Neuronal stem cell (in vitro differentiated cells): Measurements from ENCODE around the gene LAMB4.

Experiments used
- DNase-seq: peaks from one replicate; pipeline ENCODE4 v3.0.0-alpha.2; 2013; ENCODE audit warnings: low spot score
- H2AFZ ChIP-seq: one replicate; pipeline ENCODE4 v1.6.1; 2013; ENCODE audit warnings: mild to moderate bottlenecking, low read length, inconsistent platforms
- H2AK5ac ChIP-seq: 2 replicates; pipeline ENCODE4 v1.6.1; 2013; ENCODE audit warnings: low read depth, mild to moderate bottlenecking, inconsistent platforms, low read length, moderate library complexity, mixed read lengths
- H2BK120ac ChIP-seq: 2 replicates; pipeline ENCODE4 v1.6.1; 2013; ENCODE audit warnings: low read depth, mild to moderate bottlenecking, inconsistent platforms, low read length, moderate library complexity, mixed read lengths
- H2BK12ac ChIP-seq: one replicate; pipeline ENCODE4 v1.6.1; 2013; ENCODE audit warnings: low read length, inconsistent platforms
- H2BK15ac ChIP-seq: 2 replicates; pipeline ENCODE4 v1.6.1; 2013; ENCODE audit warnings: mild to moderate bottlenecking, low read length, inconsistent platforms, mixed read lengths
- H2BK5ac ChIP-seq: one replicate; pipeline ENCODE4 v1.6.1; 2013; ENCODE audit warnings: inconsistent platforms, mild to moderate bottlenecking, low read length, moderate library complexity
- H3K14ac ChIP-seq: one replicate; pipeline ENCODE4 v1.6.1; 2013; ENCODE audit warnings: low read length, inconsistent platforms
- H3K18ac ChIP-seq: 2 replicates; pipeline ENCODE4 v1.6.1; 2013; ENCODE audit warnings: low read length, inconsistent platforms
- H3K23ac ChIP-seq: 2 replicates; pipeline ENCODE4 v1.6.1; 2013; ENCODE audit warnings: low read depth, mild to moderate bottlenecking, mixed read lengths, low read length, inconsistent platforms; ENCODE audit not compliant: poor library complexity
- H3K27ac ChIP-seq: replicated peaks from 3 replicates; pipeline ENCODE4 v1.5.1; 2013; ENCODE audit warnings: low read length, inconsistent platforms
- H3K27me3 ChIP-seq, 3 experiments: 2 replicates each; pipeline ENCODE4 v1.6.1; 2013; ENCODE audit warnings: low read length in 3 of 3, mild to moderate bottlenecking in 2 of 3, inconsistent platforms in 1 of 3, low read depth in 1 of 3, mixed read lengths in 1 of 3, moderate library complexity in 1 of 3; ENCODE audit not compliant: control insufficient read depth in 3 of 3, insufficient read depth in 3 of 3
- H3K36me3 ChIP-seq, 2 donors: replicated peaks in 1 of 2; 2 replicates each; pipeline ENCODE4 v1.6.1; 2013; ENCODE audit warnings: low read length in 2 of 2; ENCODE audit not compliant: control insufficient read depth in 2 of 2, insufficient read depth in 2 of 2
- H3K4ac ChIP-seq: 2 replicates; pipeline ENCODE4 v1.6.1; 2013; ENCODE audit warnings: inconsistent platforms, mild to moderate bottlenecking, low read length, moderate library complexity
- H3K4me1 ChIP-seq, 2 donors: 1 replicate in 1 of 2; 2 replicates in 1 of 2; pipeline ENCODE4 v1.6.1; 2013; ENCODE audit warnings: low read length in 2 of 2, low read depth in 1 of 2; ENCODE audit not compliant: control insufficient read depth in 2 of 2, insufficient read depth in 1 of 2
- H3K4me2 ChIP-seq: one replicate; pipeline ENCODE4 v1.6.1; 2013; ENCODE audit warnings: mild to moderate bottlenecking, low read length, inconsistent platforms; ENCODE audit not compliant: insufficient read depth, poor library complexity, severe bottlenecking
- H3K4me3 ChIP-seq, 2 donors: 2 replicates each; pipeline ENCODE4 v1.5.1; 2013; ENCODE audit warnings: low read length in 2 of 2, mild to moderate bottlenecking in 2 of 2, inconsistent platforms in 1 of 2, moderate library complexity in 1 of 2
- H3K79me1 ChIP-seq: one replicate; pipeline ENCODE4 v1.6.1; 2013; ENCODE audit warnings: low read depth, mild to moderate bottlenecking, inconsistent platforms, low read length, moderate library complexity
- H3K9ac ChIP-seq: one replicate; pipeline ENCODE4 v1.6.1; 2013; ENCODE audit warnings: mild to moderate bottlenecking, low read depth, low read length, inconsistent platforms; ENCODE audit not compliant: poor library complexity
- H3K9me3 ChIP-seq, 2 donors: replicated peaks in 1 of 2; 2 replicates each; pipeline versions ENCODE3 to v1.6.1; 2013; ENCODE audit warnings: low read length in 2 of 2, mild to moderate bottlenecking in 2 of 2, inconsistent platforms in 1 of 2, low read depth in 1 of 2, mixed read lengths in 1 of 2, moderate library complexity in 1 of 2; ENCODE audit not compliant: control insufficient read depth in 2 of 2, insufficient read depth in 1 of 2
- H4K8ac ChIP-seq: one replicate; pipeline ENCODE4 v1.6.1; 2013; ENCODE audit warnings: low read depth, mild to moderate bottlenecking, inconsistent platforms, low read length, moderate library complexity
- H4K91ac ChIP-seq: one replicate; pipeline ENCODE4 v1.6.1; 2013; ENCODE audit warnings: low read length, low read depth, mild to moderate bottlenecking, inconsistent platforms; ENCODE audit not compliant: poor library complexity
- WGBS, 2 donors: extraction: QIAGEN DNeasy Blood & Tissue Kit; methylation state at CpG; one replicate each; pipeline ENCODE4 v1.1.7; 2013; ENCODE audit warnings: missing lambda C conversion rate in 2 of 2, mixed read lengths in 1 of 2; ENCODE audit not compliant: insufficient read length in 2 of 2, insufficient replicate concordance in 1 of 2; ENCODE audit errors: extremely low coverage in 2 of 2; 5-methylcytosine and 5-hydroxymethylcytosine counted together

The LAMB4 gene

GRCh38 chr7:108102671-108103312 lies 27.4 kb downstream of the LAMB4 start:
- Histone ChIP-seq H3K4me1 (no peaks in the 10 kb centered on the region), H4K91ac (no peak overlapping the region), H3K36me3 (no peaks in the 10 kb centered on the region), H3K23ac (no peak overlapping the region), H2BK12ac (no peak overlapping the region), H3K9me3 (no peaks in the 10 kb centered on the region), H2BK5ac (no peak overlapping the region), H3K4me2 (no peak overlapping the region), H2AK5ac (no peak overlapping the region), H3K27ac (no peak overlapping the region), H4K8ac (no peak overlapping the region), H3K27me3 (no peaks in the 10 kb centered on the region), H3K14ac (no peak overlapping the region), H2BK120ac (no peak overlapping the region), H2BK15ac (no peak overlapping the region), H3K4me3 (no peak overlapping the region), H3K18ac (no peak overlapping the region), H3K9ac (no peak overlapping the region), H3K79me1 (no peaks in the 10 kb centered on the region), H3K4ac (no peak overlapping the region), H2AFZ (no peak overlapping the region)
- no peak for DNase-seq
- WGBS, 2 donors: 100% methylated on average over 1 of the region's 20 CpGs; no CpG with 5 or more reads in 1 of the 2 donors

- H3K18ac ChIP-seq: no peak overlapping the region
- no peak overlapping the region for H2BK5ac ChIP-seq
- H4K8ac ChIP-seq: no peak overlapping the region
- no peak for DNase-seq
- no CpG with 5 or more reads among the region's 3 CpGs for WGBS, 2 donors
- H2AFZ ChIP-seq: no peak overlapping the region
- H2AK5ac ChIP-seq: no peak overlapping the region
- H3K4me3 ChIP-seq: no peak overlapping the region
- no peak overlapping the region for H2BK120ac ChIP-seq
- no peaks in the 10 kb centered on the region for H3K9me3 ChIP-seq
- no peak overlapping the region for H3K4ac ChIP-seq
- H2BK15ac ChIP-seq: no peak overlapping the region
- H3K79me1 ChIP-seq: no peaks in the 10 kb centered on the region
- no peak overlapping the region for H4K91ac ChIP-seq
- no peak overlapping the region for H3K14ac ChIP-seq
- no peaks in the 10 kb centered on the region for H3K27me3 ChIP-seq
- H2BK12ac ChIP-seq: no peak overlapping the region
- H3K23ac ChIP-seq: no peak overlapping the region
- no peak overlapping the region for H3K4me2 ChIP-seq
- no peak overlapping the region for H3K27ac ChIP-seq
- no peaks in the 10 kb centered on the region for H3K36me3 ChIP-seq
- H3K4me1 ChIP-seq: no peaks in the 10 kb centered on the region
- H3K9ac ChIP-seq: no peak overlapping the region
These were observed 28.4 kb downstream of the LAMB4 start for GRCh38 chr7:108101759-108102158.

- Histone ChIP-seq H4K8ac (no peak overlapping the region), H3K36me3 (no peaks in the 10 kb centered on the region), H3K4ac (no peak overlapping the region), H3K4me2 (no peak overlapping the region), H3K27me3 (no peaks in the 10 kb centered on the region), H3K4me3 (no peak overlapping the region), H3K27ac (no peak overlapping the region), H3K14ac (no peak overlapping the region), H2BK15ac (no peak overlapping the region), H3K18ac (no peak overlapping the region), H2AFZ (no peak overlapping the region), H3K9me3 (no peaks in the 10 kb centered on the region), H3K79me1 (no peaks in the 10 kb centered on the region), H3K23ac (no peak overlapping the region), H2BK120ac (no peak overlapping the region), H4K91ac (no peak overlapping the region), H2AK5ac (no peak overlapping the region), H3K9ac (no peak overlapping the region), H2BK5ac (no peak overlapping the region), H2BK12ac (no peak overlapping the region), H3K4me1 (peaks cover 2 to 9% of the 10 kb centered on the region in 2 donors)
- no CpG with 5 or more reads among the region's 1 CpG for WGBS, 2 donors
- DNase-seq: no peak
These were observed 30.4 kb downstream of the LAMB4 start for GRCh38 chr7:108099713-108100112.

GRCh38 chr7:108097703-108098102 lies 32.5 kb downstream of the LAMB4 start:
- H3K4me1 ChIP-seq: peaks cover 2 to 12% of the 10 kb centered on the region in 2 donors
- no peak overlapping the region for H3K4me3 ChIP-seq
- H3K9me3 ChIP-seq: no peaks in the 10 kb centered on the region
- no peak overlapping the region for H2AFZ ChIP-seq
- H3K79me1 ChIP-seq: no peaks in the 10 kb centered on the region
- H4K8ac ChIP-seq: no peak overlapping the region
- H2BK15ac ChIP-seq: no peak overlapping the region
- no peak overlapping the region for H3K23ac ChIP-seq
- H2BK12ac ChIP-seq: no peak overlapping the region
- H3K27ac ChIP-seq: no peak overlapping the region
- no peak overlapping the region for H3K14ac ChIP-seq
- no peak overlapping the region for H3K18ac ChIP-seq
- no peak overlapping the region for H2BK5ac ChIP-seq
- no peak overlapping the region for H3K4ac ChIP-seq
- no peak overlapping the region for H4K91ac ChIP-seq
- H3K27me3 ChIP-seq: no peaks in the 10 kb centered on the region
- H2AK5ac ChIP-seq: no peak overlapping the region
- H3K4me2 ChIP-seq: no peak overlapping the region
- WGBS, 2 donors: no CpG with 5 or more reads among the region's 7 CpGs
- DNase-seq: no peak
- no peak overlapping the region for H3K9ac ChIP-seq
- no peaks in the 10 kb centered on the region for H3K36me3 ChIP-seq
- no peak overlapping the region for H2BK120ac ChIP-seq
